BLaER1 treated with 17β-estradiol and CSF1 and Interleukin-3, amounts not matched to agents 10 nM and 100 nM (cell line): ENCODE results near the gene GPATCH8.

ENCODE experiments used
- H3K27ac ChIP-seq, 11 experiments: shearing (Covaris generic); formaldehyde crosslinking; 2 replicates each; pipeline ENCODE4 v1.8.1; 2022
- H3K27me3 ChIP-seq, 11 experiments: shearing (Covaris generic); formaldehyde crosslinking; 2 replicates each; pipeline ENCODE4 v1.8.1; 2022
- H3K36me3 ChIP-seq, 11 experiments: shearing (Covaris generic); formaldehyde crosslinking; 2 replicates each; pipeline ENCODE4 v1.8.1; 2022
- H3K4me1 ChIP-seq, 10 experiments: shearing (Covaris generic); formaldehyde crosslinking; 2 replicates each; pipeline ENCODE4 v1.8.1; 2022
- H3K4me2 ChIP-seq, 11 experiments: shearing (Covaris generic); formaldehyde crosslinking; 2 replicates each; pipeline ENCODE4 v1.8.1; 2022
- H3K4me3 ChIP-seq, 10 experiments: shearing (Covaris generic); formaldehyde crosslinking; 2 replicates each; pipeline ENCODE4 v1.8.1; 2022
- H3K9ac ChIP-seq, 11 experiments: shearing (Covaris generic); formaldehyde crosslinking; 2 replicates each; pipeline ENCODE4 v1.8.1; 2022
- H3K9me3 ChIP-seq, 11 experiments: shearing (Covaris generic); formaldehyde crosslinking; replicated peaks in 1 of 11; 2 replicates each; pipeline ENCODE4 v1.8.1; 2022
- H4K20me1 ChIP-seq, 11 experiments: shearing (Covaris generic); formaldehyde crosslinking; 2 replicates each; pipeline ENCODE4 v1.8.1; 2022
- Cebpa-rat ChIP-seq, 11 experiments: shearing (Covaris generic); IDR thresholded peaks; 2 replicates each; pipeline ENCODE4 v1.8.1; 2022

GPATCH8 gene

GRCh38 chr17:44351464-44351863, 151.7 kb downstream of the GPATCH8 start:
- Histone ChIP-seq H3K9me3 (no peaks in the 10 kb centered on the region), H3K4me3 (no peak overlapping the region), H3K4me2 (no peak overlapping the region; a peak in 1 of 22 replicates), H3K4me1 (peaks cover 51 to 67% (median 58%) of the 10 kb centered on the region in 10 experiments), H3K27me3 (peaks cover 29 to 41% (median 33%) of the 10 kb centered on the region in 11 experiments), H3K9ac (no peak overlapping the region), H3K36me3 (peaks cover 24 to 51% (median 43%) of the 10 kb centered on the region in 11 experiments), H3K27ac (no peak overlapping the region), H4K20me1 (peaks cover 25 to 94% (median 46%) of the 10 kb centered on the region in 11 experiments; a peak in 20 of 22 replicates)
- TF ChIP-seq Cebpa-rat (IDR thresholded peaks at IDR 0.05), result no peak

DNA sequence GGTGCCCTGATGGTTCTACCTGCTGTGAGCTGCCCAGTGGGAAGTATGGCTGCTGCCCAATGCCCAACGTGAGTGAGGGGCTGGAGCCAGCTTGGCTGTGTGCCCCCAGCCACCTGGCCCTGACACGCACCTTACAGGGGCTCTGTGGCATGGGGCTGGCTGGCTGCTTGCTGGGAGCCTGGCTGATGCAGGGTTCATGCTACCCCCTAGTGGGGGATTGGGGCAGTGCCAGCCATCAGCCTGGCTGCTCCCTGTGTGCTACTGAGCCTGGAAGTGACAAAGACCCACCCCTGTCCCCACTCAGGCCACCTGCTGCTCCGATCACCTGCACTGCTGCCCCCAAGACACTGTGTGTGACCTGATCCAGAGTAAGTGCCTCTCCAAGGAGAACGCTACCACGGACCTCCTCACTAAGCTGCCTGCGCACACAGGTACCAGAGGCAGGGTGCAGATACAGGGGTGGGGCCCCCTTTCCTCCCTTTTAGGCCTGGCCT, 152.4 kb downstream of the GPATCH8 start:
- peak overlapping the region in 1 of 11 experiments; percentile 93; a peak in 1 of 22 replicates for H3K4me2 ChIP-seq
- H3K4me1 ChIP-seq, result peaks cover 58 to 73% (median 65%) of the 10 kb centered on the region in 10 experiments
- no peaks in the 10 kb centered on the region for H3K9me3 ChIP-seq
- 0 out of 22 replicates have a peak overlapping the region, but pooled peaks of 1 of the 11 experiments have one; percentile 62 for H3K9ac ChIP-seq
- no peak for TF ChIP-seq Cebpa-rat (IDR thresholded peaks at IDR 0.05)
- peaks cover 24 to 51% (median 43%) of the 10 kb centered on the region in 11 experiments for H3K36me3 ChIP-seq
- no peak overlapping the region for H3K27ac ChIP-seq
- H3K4me3 ChIP-seq, result no peak overlapping the region
- H3K27me3 ChIP-seq, result peaks cover 29 to 41% (median 33%) of the 10 kb centered on the region in 11 experiments
- H4K20me1 ChIP-seq, result peaks cover 30 to 94% (median 52%) of the 10 kb centered on the region in 11 experiments; a peak in 20 of 22 replicates

- peaks cover 23 to 85% (median 46%) of the 10 kb centered on the region in 11 experiments; a peak in 20 of 22 replicates for H4K20me1 ChIP-seq
- TF ChIP-seq Cebpa-rat (IDR thresholded peaks at IDR 0.05), result no peak
- peaks cover 24 to 51% (median 43%) of the 10 kb centered on the region in 11 experiments for H3K36me3 ChIP-seq
- peak overlapping the region in 10 of 11 experiments; percentile 45 to 86 (median 77); a peak in 17 of 22 replicates for H3K27ac ChIP-seq
- peaks cover 52 to 72% (median 60%) of the 10 kb centered on the region in 10 experiments for H3K4me1 ChIP-seq
- peak overlapping the region in 8 of 11 experiments; percentile 91 to 98 (median 95); a peak in 17 of 22 replicates for H3K4me2 ChIP-seq
- H3K9me3 ChIP-seq, result no peaks in the 10 kb centered on the region
- peaks cover 22 to 31% (median 26%) of the 10 kb centered on the region in 11 experiments for H3K27me3 ChIP-seq
- peak overlapping the region in 10 of 11 experiments; percentile 47 to 67 (median 61); a peak in 17 of 22 replicates for H3K9ac ChIP-seq
- H3K4me3 ChIP-seq, result no peak overlapping the region
These were observed 153.6 kb downstream of the GPATCH8 start for GRCh38 chr17:44349553-44350070.

GRCh38 chr17:44348988-44349364, 154.2 kb downstream of the GPATCH8 start:
- peaks cover 24 to 51% (median 43%) of the 10 kb centered on the region in 11 experiments for H3K36me3 ChIP-seq
- peaks cover 54 to 74% (median 61%) of the 10 kb centered on the region in 10 experiments for H3K4me1 ChIP-seq
- H3K4me2 ChIP-seq, result peak overlapping the region; percentile 84 to 98 (median 94)
- H3K27ac ChIP-seq, result peak overlapping the region in 10 of 11 experiments; percentile 45 to 86 (median 77); a peak in 21 of 22 replicates
- H3K9me3 ChIP-seq, result no peaks in the 10 kb centered on the region
- H3K4me3 ChIP-seq, result peak overlapping the region in 5 of 10 experiments; percentile 23 to 43 (median 33); a peak in 9 of 20 replicates
- TF ChIP-seq Cebpa-rat (IDR thresholded peaks at IDR 0.05), result no peak
- H3K9ac ChIP-seq, result peak overlapping the region; percentile 47 to 67 (median 60); a peak in 21 of 22 replicates
- H3K27me3 ChIP-seq, result peaks cover 16 to 25% (median 19%) of the 10 kb centered on the region in 11 experiments
- H4K20me1 ChIP-seq, result peaks cover 23 to 83% (median 46%) of the 10 kb centered on the region in 11 experiments; a peak in 20 of 22 replicates

- Histone ChIP-seq H3K4me1 (peaks cover 52 to 74% (median 59%) of the 10 kb centered on the region in 10 experiments), H3K27ac (peak overlapping the region in 10 of 11 experiments; percentile 45 to 86 (median 77); a peak in 21 of 22 replicates), H3K9ac (peak overlapping the region; percentile 47 to 90 (median 62); a peak in 21 of 22 replicates), H3K4me2 (peak overlapping the region; percentile 84 to 98 (median 94)), H3K36me3 (peaks cover 24 to 50% (median 43%) of the 10 kb centered on the region in 11 experiments), H3K27me3 (peaks cover 11 to 19% (median 14%) of the 10 kb centered on the region in 11 experiments), H3K9me3 (no peaks in the 10 kb centered on the region), H4K20me1 (peaks cover 19 to 79% (median 43%) of the 10 kb centered on the region in 11 experiments; a peak in 20 of 22 replicates), H3K4me3 (peak overlapping the region in 5 of 10 experiments; percentile 23 to 43 (median 33); a peak in 10 of 20 replicates)
- TF ChIP-seq Cebpa-rat (IDR thresholded peaks at IDR 0.05), result no peak
These were observed 154.8 kb downstream of the GPATCH8 start for GRCh38 chr17:44348234-44348987.
